IMR-90 (cell line): Measurements from ENCODE around the gene USH2A. TPM values are rescaled to one million over a fixed set of nuclear protein-coding genes. Genes with fewer than 3 reads are reported as not detected.

Source experiments
- ATAC-seq: fragments of 200-7000 bp; cut with Tn5 transposase; 2 replicates; pipeline ENCODE4 v1.9.1; 2020; ENCODE audit warnings: low read depth, mild to moderate bottlenecking, moderate library complexity
- BruUV-seq: library from RNA; stranded (reverse); fragments of 400-500 nt; replicated peaks from 2 replicates; lab custom pipeline; 2021; lab: Mats Ljungman, UMichigan
- CTCF ChIA-PET: fragments of 300-600 bp; formaldehyde crosslinking; extraction: SDS; loops from one replicate; lab custom pipeline; 2021; ENCODE audit warnings: antibody characterized with exemption; lab: Yijun Ruan, JAX
- POLR2A ChIA-PET: fragments of 300-600 bp; sonication (Branson Sonifier 250); formaldehyde crosslinking; loops from one replicate; lab custom pipeline; 2022; ENCODE audit warnings: antibody characterized with exemption; ENCODE audit not compliant: unreplicated experiment; lab: Charles Lee
- DNase-seq: peaks from one replicate; pipeline ENCODE4 v3.0.0; 2013
- H2AFZ ChIP-seq: replicated peaks from 2 replicates; pipeline ENCODE3; 2013; ENCODE audit warnings: low read length, mild to moderate bottlenecking; ENCODE audit not compliant: poor library complexity
- H2AK5ac ChIP-seq: 2 replicates; pipeline ENCODE4 v1.6.1; 2013; ENCODE audit warnings: low read depth, low read length, inconsistent platforms
- H2AK9ac ChIP-seq: replicated peaks from 2 replicates; pipeline ENCODE3; 2013; ENCODE audit warnings: mild to moderate bottlenecking, low read depth, low read length, moderate library complexity; ENCODE audit not compliant: poor library complexity
- H2BK120ac ChIP-seq: 2 replicates; pipeline ENCODE4 v1.6.1; 2013; ENCODE audit warnings: low read depth, low read length, inconsistent platforms
- H2BK15ac ChIP-seq: 3 replicates; pipeline ENCODE4 v1.6.1; 2013; ENCODE audit warnings: low read depth, low read length, inconsistent platforms
- H2BK20ac ChIP-seq: 2 replicates; pipeline ENCODE4 v1.6.1; 2013; ENCODE audit warnings: low read depth, mild to moderate bottlenecking, inconsistent platforms, low read length, moderate library complexity
- H2BK5ac ChIP-seq: 2 replicates; pipeline ENCODE4 v1.6.1; 2013; ENCODE audit warnings: mild to moderate bottlenecking, low read depth, low read length, inconsistent platforms; ENCODE audit not compliant: poor library complexity, severe bottlenecking
- H3K14ac ChIP-seq: replicated peaks from 2 replicates; pipeline ENCODE4 v1.6.1; 2013; ENCODE audit warnings: low read depth, low read length, inconsistent platforms
- H3K18ac ChIP-seq: 2 replicates; pipeline ENCODE4 v1.6.1; 2013; ENCODE audit warnings: low read depth, low read length, control low read depth
- H3K23ac ChIP-seq: 2 replicates; pipeline ENCODE4 v1.6.1; 2013; ENCODE audit warnings: low read depth, low read length, inconsistent platforms
- H3K27ac ChIP-seq: 2 replicates; pipeline ENCODE4 v1.5.1; 2013; ENCODE audit warnings: mild to moderate bottlenecking, control low read depth, low read length; ENCODE audit not compliant: insufficient read depth
- H3K27me3 ChIP-seq: 2 replicates; pipeline ENCODE4 v1.6.1; 2013; ENCODE audit warnings: low read length; ENCODE audit not compliant: control insufficient read depth, insufficient read depth
- H3K36me3 ChIP-seq: 2 replicates; pipeline ENCODE4 v1.6.1; 2013; ENCODE audit warnings: low read length, mixed read lengths; ENCODE audit not compliant: control insufficient read depth, insufficient read depth
- H3K4ac ChIP-seq: 2 replicates; pipeline ENCODE4 v1.6.1; 2013; ENCODE audit warnings: low read depth, low read length, inconsistent platforms
- H3K4me1 ChIP-seq: 2 replicates; pipeline ENCODE4 v1.6.1; 2013; ENCODE audit warnings: low read length, mixed read lengths; ENCODE audit not compliant: control insufficient read depth, insufficient read depth
- H3K4me2 ChIP-seq: 2 replicates; pipeline ENCODE4 v1.6.1; 2013; ENCODE audit warnings: low read depth, mild to moderate bottlenecking, control low read depth, low read length, moderate library complexity
- H3K4me3 ChIP-seq: 2 replicates; pipeline ENCODE4 v1.5.1; 2013; ENCODE audit warnings: low read depth, mild to moderate bottlenecking, control low read depth, low read length, moderate library complexity; ENCODE audit not compliant: insufficient read depth
- H3K56ac ChIP-seq: 2 replicates; pipeline ENCODE4 v1.6.1; 2013; ENCODE audit warnings: low read length, inconsistent platforms; ENCODE audit not compliant: insufficient read depth; ENCODE audit errors: extremely low read depth
- H3K79me1 ChIP-seq, 2 experiments: 2 replicates each; pipeline ENCODE4 v1.6.1; 2013; ENCODE audit warnings: low read length in 2 of 2, inconsistent platforms in 1 of 2, low read depth in 1 of 2
- H3K9ac ChIP-seq: 2 replicates; pipeline ENCODE4 v1.6.1; 2013; ENCODE audit warnings: low read depth, low read length, control low read depth
- H3K9me1 ChIP-seq: 2 replicates; pipeline ENCODE4 v1.6.1; 2013; ENCODE audit warnings: low read length, inconsistent platforms; ENCODE audit not compliant: insufficient read depth
- H3K9me3 ChIP-seq: 2 replicates; pipeline ENCODE4 v1.6.1; 2013; ENCODE audit warnings: low read length; ENCODE audit not compliant: control insufficient read depth, insufficient read depth
- H4K20me1 ChIP-seq: 2 replicates; pipeline ENCODE4 v1.6.1; 2013; ENCODE audit warnings: low read length, inconsistent platforms; ENCODE audit not compliant: insufficient read depth
- H4K5ac ChIP-seq: 2 replicates; pipeline ENCODE4 v1.6.1; 2013; ENCODE audit warnings: mild to moderate bottlenecking, low read depth, low read length, control low read depth
- H4K8ac ChIP-seq, 2 experiments: 2 replicates each; pipeline ENCODE4 v1.6.1; 2013; ENCODE audit warnings: low read depth in 2 of 2, low read length in 2 of 2, control low read depth in 1 of 2, inconsistent platforms in 1 of 2
- H4K91ac ChIP-seq: 2 replicates; pipeline ENCODE4 v1.6.1; 2013; ENCODE audit warnings: low read depth, low read length, inconsistent platforms; ENCODE audit not compliant: insufficient read depth
- ELK1 ChIP-seq: fragments of 150-350 bp; IDR thresholded peaks from 2 replicates; pipeline ENCODE4 v1.6.1; 2016; ENCODE audit warnings: low read depth, mild to moderate bottlenecking, low read length, moderate library complexity, borderline replicate concordance
- FOS ChIP-seq: fragments of 150-350 bp; IDR thresholded peaks from 2 replicates; pipeline ENCODE4 v1.6.1; 2016; ENCODE audit warnings: low read depth, low read length
- MAFK ChIP-seq: IDR thresholded peaks from 2 replicates; pipeline ENCODE4 v1.6.1; 2012; ENCODE audit warnings: low read depth, low read length, improper control_type of control experiment
- MXI1 ChIP-seq: IDR thresholded peaks from 2 replicates; pipeline ENCODE4 v1.6.1; 2012; ENCODE audit warnings: low read depth, mild to moderate bottlenecking, low read length, moderate library complexity, borderline replicate concordance
- NFE2L2 ChIP-seq: fragments of 150-350 bp; IDR thresholded peaks from 2 replicates; pipeline ENCODE4 v1.6.1; 2016; ENCODE audit warnings: low read depth, mild to moderate bottlenecking, low read length
- POLR2A ChIP-seq: IDR thresholded peaks from 2 replicates; pipeline ENCODE4 v1.6.1; 2012; ENCODE audit warnings: mild to moderate bottlenecking, low read depth, low read length
- RCOR1 ChIP-seq: IDR thresholded peaks from 2 replicates; pipeline ENCODE4 v1.6.1; 2012; ENCODE audit warnings: mild to moderate bottlenecking, low read length, improper control_type of control experiment; ENCODE audit not compliant: insufficient replicate concordance
- USF2 ChIP-seq: fragments of 150-350 bp; IDR thresholded peaks from 2 replicates; pipeline ENCODE4 v1.6.1; 2017; ENCODE audit warnings: mild to moderate bottlenecking, antibody characterized with exemption, low read length, low read depth
- WGBS, 2 experiments: methylation state at CpG; one replicate each; pipeline versions ENCODE4 v1.1.5 to v1.1.7; 2013; ENCODE audit warnings: missing lambda C conversion rate in 2 of 2; ENCODE audit not compliant: insufficient read length in 1 of 2; ENCODE audit errors: extremely low coverage in 2 of 2; 5-methylcytosine and 5-hydroxymethylcytosine counted together
- dilution Hi-C: fragments of 300-500 bp; cut with HindIII; formaldehyde crosslinking; loops from one replicate; pipeline ENCODE4 v1.14.3; 2018; ENCODE audit warnings: low sequenced_read_pairs; ENCODE audit not compliant: unreplicated experiment
- in situ Hi-C: fragments of 300-500 bp; cut with MboI; formaldehyde crosslinking; loops from 3 replicates; pipeline ENCODE4 v1.14.3; 2019; ENCODE audit warnings: low sequenced_read_pairs, inconsistent platforms, mixed read lengths
- intact Hi-C: fragments of 100-400 bp; cut with micrococcal nuclease; formaldehyde crosslinking; loops from 2 replicates; pipeline ENCODE4 v1.10.0; 2022
- polyA plus RNA-seq, 3 experiments: library from polyadenylated mRNA; depleted of rRNA; stranded (reverse); fragments of >200 nt; gene quantifications; 2 replicates each; pipeline ENCODE4 v1.2.3, GENCODE V29; 2012; ENCODE audit warnings: low replicate concordance in 1 of 3
- total RNA-seq: library from RNA; depleted of rRNA; stranded (reverse); fragments of >200 nt; gene quantifications from 2 replicates; pipeline ENCODE4 v1.2.3, GENCODE V29; 2012

The USH2A gene
- total and polyA plus RNA-seq, 2 of the 4 experiments (the other 2 are of a cell fraction), result under 0.01 to 0.02 TPM

- Histone ChIP-seq H2AK5ac (no peak overlapping the region), H4K20me1 (no peaks in the 10 kb centered on the region), H3K79me1 (no peaks in the 10 kb centered on the region), H4K91ac (no peak overlapping the region), H3K4me1 (no peaks in the 10 kb centered on the region; the same call in 1 of the 2 replicates), H2BK20ac (no peak overlapping the region), H3K14ac (no peak overlapping the region), H2AFZ (no peak overlapping the region), H3K18ac (no peak overlapping the region), H3K9ac (no peak overlapping the region), H3K27me3 (no peaks in the 10 kb centered on the region), H2BK120ac (no peak overlapping the region), H3K56ac (no peak overlapping the region), H3K23ac (no peak overlapping the region), H3K9me3 (no peaks in the 10 kb centered on the region), H2AK9ac (no peak overlapping the region), H3K27ac (no peak overlapping the region), H2BK5ac (no peak overlapping the region), H4K8ac (no peak overlapping the region), H3K4me3 (no peak overlapping the region), H2BK15ac (no peak overlapping the region), H4K5ac (no peak overlapping the region), H3K4ac (no peak overlapping the region), H3K9me1 (no peaks in the 10 kb centered on the region), H3K36me3 (no peaks in the 10 kb centered on the region), H3K4me2 (no peak overlapping the region)
- DNase-seq, result no peak
- no peak for TF ChIP-seq NFE2L2
- TF ChIP-seq RCOR1, result no peak
- TF ChIP-seq ELK1, result no peak
- TF ChIP-seq FOS, result no peak
- no peak for TF ChIP-seq USF2
- no peak for TF ChIP-seq MXI1
- TF ChIP-seq POLR2A, result no peak
- TF ChIP-seq MAFK, result no peak
- ChIA-PET POLR2A (no interaction called here), CTCF (no interaction called here)
- intact Hi-C loops (no loop called here), in situ Hi-C loops (no loop called here), dilution Hi-C loops (no loop called here)
- WGBS, 2 experiments, result no CpG with 5 or more reads among the region's 2 CpGs
- ATAC-seq, result no peak
- no TSS peak for BruUV-seq
Observed at GRCh38 chr1:216024546-216024945, 398.7 kb downstream of the USH2A start.
